ENCODE measurements around the gene IST1.

The IST1 gene

GRCh38 chr16:71933017-71933416 lies 37.7 kb downstream of the IST1 start:
- TF ChIP-seq, protein P1, sequence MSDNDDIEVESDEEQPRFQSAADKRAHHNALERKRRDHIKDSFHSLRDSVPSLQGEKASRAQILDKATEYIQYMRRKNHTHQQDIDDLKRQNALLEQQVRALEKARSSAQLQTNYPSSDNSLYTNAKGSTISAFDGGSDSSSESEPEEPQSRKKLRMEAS (IDR thresholded peaks at IDR 0.05), result no peak
- TF ChIP-seq CEBPB (IDR thresholded peaks at IDR 0.05), result no peak
- no peak for TF ChIP-seq YY1 (IDR thresholded peaks at IDR 0.05; ENCODE audit: low read depth)
- TF ChIP-seq RAD21 (IDR thresholded peaks at IDR 0.05; ENCODE audit: low read depth), result no peak
- no peak for TF ChIP-seq TEAD4 (IDR thresholded peaks at IDR 0.05)
- no peak for TF ChIP-seq TAF1 (IDR thresholded peaks at IDR 0.05; ENCODE audit: low read depth)
- TF ChIP-seq, protein P2, sequence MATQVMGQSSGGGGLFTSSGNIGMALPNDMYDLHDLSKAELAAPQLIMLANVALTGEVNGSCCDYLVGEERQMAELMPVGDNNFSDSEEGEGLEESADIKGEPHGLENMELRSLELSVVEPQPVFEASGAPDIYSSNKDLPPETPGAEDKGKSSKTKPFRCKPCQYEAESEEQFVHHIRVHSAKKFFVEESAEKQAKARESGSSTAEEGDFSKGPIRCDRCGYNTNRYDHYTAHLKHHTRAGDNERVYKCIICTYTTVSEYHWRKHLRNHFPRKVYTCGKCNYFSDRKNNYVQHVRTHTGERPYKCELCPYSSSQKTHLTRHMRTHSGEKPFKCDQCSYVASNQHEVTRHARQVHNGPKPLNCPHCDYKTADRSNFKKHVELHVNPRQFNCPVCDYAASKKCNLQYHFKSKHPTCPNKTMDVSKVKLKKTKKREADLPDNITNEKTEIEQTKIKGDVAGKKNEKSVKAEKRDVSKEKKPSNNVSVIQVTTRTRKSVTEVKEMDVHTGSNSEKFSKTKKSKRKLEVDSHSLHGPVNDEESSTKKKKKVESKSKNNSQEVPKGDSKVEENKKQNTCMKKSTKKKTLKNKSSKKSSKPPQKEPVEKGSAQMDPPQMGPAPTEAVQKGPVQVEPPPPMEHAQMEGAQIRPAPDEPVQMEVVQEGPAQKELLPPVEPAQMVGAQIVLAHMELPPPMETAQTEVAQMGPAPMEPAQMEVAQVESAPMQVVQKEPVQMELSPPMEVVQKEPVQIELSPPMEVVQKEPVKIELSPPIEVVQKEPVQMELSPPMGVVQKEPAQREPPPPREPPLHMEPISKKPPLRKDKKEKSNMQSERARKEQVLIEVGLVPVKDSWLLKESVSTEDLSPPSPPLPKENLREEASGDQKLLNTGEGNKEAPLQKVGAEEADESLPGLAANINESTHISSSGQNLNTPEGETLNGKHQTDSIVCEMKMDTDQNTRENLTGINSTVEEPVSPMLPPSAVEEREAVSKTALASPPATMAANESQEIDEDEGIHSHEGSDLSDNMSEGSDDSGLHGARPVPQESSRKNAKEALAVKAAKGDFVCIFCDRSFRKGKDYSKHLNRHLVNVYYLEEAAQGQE (IDR thresholded peaks at IDR 0.05; ENCODE audit: low read depth), result no peak
- no peak for TF ChIP-seq ZBTB7A (IDR thresholded peaks at IDR 0.05; ENCODE audit: low read depth)
- no peak for TF ChIP-seq NFIC (IDR thresholded peaks at IDR 0.05)
- no peak for TF ChIP-seq CREB1 (IDR thresholded peaks at IDR 0.05; ENCODE audit: low read depth)
- TF ChIP-seq EGR1 (IDR thresholded peaks at IDR 0.05), result no peak
- TF ChIP-seq, protein P3, sequence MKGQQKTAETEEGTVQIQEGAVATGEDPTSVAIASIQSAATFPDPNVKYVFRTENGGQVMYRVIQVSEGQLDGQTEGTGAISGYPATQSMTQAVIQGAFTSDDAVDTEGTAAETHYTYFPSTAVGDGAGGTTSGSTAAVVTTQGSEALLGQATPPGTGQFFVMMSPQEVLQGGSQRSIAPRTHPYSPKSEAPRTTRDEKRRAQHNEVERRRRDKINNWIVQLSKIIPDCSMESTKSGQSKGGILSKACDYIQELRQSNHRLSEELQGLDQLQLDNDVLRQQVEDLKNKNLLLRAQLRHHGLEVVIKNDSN (IDR thresholded peaks at IDR 0.05), result no peak

GRCh38 chr16:71933913-71934695 lies 38.8 kb downstream of the IST1 start:
- TF ChIP-seq, protein P2 (IDR thresholded peaks at IDR 0.05; ENCODE audit: low read depth), result no peak
- TF ChIP-seq NFIC (IDR thresholded peaks at IDR 0.05) (no peak), CREB1 (IDR thresholded peaks at IDR 0.05; ENCODE audit: low read depth) (no peak), FOXM1 (IDR thresholded peaks at IDR 0.05; ENCODE audit: borderline replicate concordance, low read depth) (no peak)

- TF ChIP-seq YY1 (IDR thresholded peaks at IDR 0.05; ENCODE audit: low read depth), result no peak
- TF ChIP-seq, protein P2 (IDR thresholded peaks at IDR 0.05; ENCODE audit: low read depth), result no peak
- TF ChIP-seq CEBPB (IDR thresholded peaks at IDR 0.05), result no peak
- no peak for TF ChIP-seq TAF1 (IDR thresholded peaks at IDR 0.05; ENCODE audit: low read depth)
- TF ChIP-seq RAD21 (IDR thresholded peaks at IDR 0.05; ENCODE audit: low read depth), result no peak
- TF ChIP-seq TCF12 (IDR thresholded peaks at IDR 0.05; ENCODE audit: low read depth), result no peak
- TF ChIP-seq, protein P3 (IDR thresholded peaks at IDR 0.05), result no peak
- no peak for TF ChIP-seq EGR1 (IDR thresholded peaks at IDR 0.05)
- TF ChIP-seq EP300 (IDR thresholded peaks at IDR 0.05; ENCODE audit: borderline replicate concordance), result no peak
- TF ChIP-seq, protein P1 (IDR thresholded peaks at IDR 0.05), result no peak
- TF ChIP-seq ZBTB7A (IDR thresholded peaks at IDR 0.05; ENCODE audit: low read depth), result no peak
- no peak for TF ChIP-seq NFIC (IDR thresholded peaks at IDR 0.05)
These were observed 42.7 kb downstream of the IST1 start for GRCh38 chr16:71937868-71938510.

GRCh38 chr16:71943887-71944286 lies 48.6 kb downstream of the IST1 start:
- TF ChIP-seq TAF1 (IDR thresholded peaks at IDR 0.05; ENCODE audit: low read depth) (no peak), EGR1 (IDR thresholded peaks at IDR 0.05) (no peak), ZBTB7A (IDR thresholded peaks at IDR 0.05; ENCODE audit: low read depth) (no peak), CREB1 (IDR thresholded peaks at IDR 0.05; ENCODE audit: low read depth) (no peak), NFIC (IDR thresholded peaks at IDR 0.05) (no peak), FOXM1 (IDR thresholded peaks at IDR 0.05; ENCODE audit: borderline replicate concordance, low read depth) (no peak), CEBPB (IDR thresholded peaks at IDR 0.05) (no peak), EP300 (IDR thresholded peaks at IDR 0.05; ENCODE audit: borderline replicate concordance) (no peak), YY1 (IDR thresholded peaks at IDR 0.05; ENCODE audit: low read depth) (no peak), TCF12 (IDR thresholded peaks at IDR 0.05; ENCODE audit: low read depth) (no peak), TEAD4 (IDR thresholded peaks at IDR 0.05) (no peak), RAD21 (IDR thresholded peaks at IDR 0.05; ENCODE audit: low read depth) (no peak)
- TF ChIP-seq, protein P3 (IDR thresholded peaks at IDR 0.05), result no peak
- TF ChIP-seq, protein P1 (IDR thresholded peaks at IDR 0.05), result no peak
- TF ChIP-seq, protein P2 (IDR thresholded peaks at IDR 0.05; ENCODE audit: low read depth), result no peak
